Neuron (in vitro differentiated cells): ENCODE measurements around the gene RNF182.

Experiments
- H2AFZ ChIP-seq: one replicate; pipeline ENCODE4 v1.6.1; 2013; ENCODE audit warnings: low read depth, mild to moderate bottlenecking, inconsistent platforms, low read length, moderate library complexity
- H3K27me3 ChIP-seq: one replicate; pipeline ENCODE4 v1.6.1; 2013; ENCODE audit warnings: low read length; ENCODE audit not compliant: insufficient read depth
- H3K36me3 ChIP-seq: one replicate; pipeline ENCODE4 v1.6.1; 2013; ENCODE audit warnings: low read length; ENCODE audit not compliant: insufficient read depth
- H3K4me1 ChIP-seq: one replicate; pipeline ENCODE4 v1.6.1; 2013; ENCODE audit warnings: low read length; ENCODE audit not compliant: insufficient read depth
- H3K4me3 ChIP-seq: 2 replicates; pipeline ENCODE4 v1.5.1; 2013; ENCODE audit warnings: mild to moderate bottlenecking, low read length, moderate library complexity
- H3K9me3 ChIP-seq: one replicate; pipeline ENCODE4 v1.6.1; 2013; ENCODE audit warnings: low read length

RNF182 gene

DNA sequence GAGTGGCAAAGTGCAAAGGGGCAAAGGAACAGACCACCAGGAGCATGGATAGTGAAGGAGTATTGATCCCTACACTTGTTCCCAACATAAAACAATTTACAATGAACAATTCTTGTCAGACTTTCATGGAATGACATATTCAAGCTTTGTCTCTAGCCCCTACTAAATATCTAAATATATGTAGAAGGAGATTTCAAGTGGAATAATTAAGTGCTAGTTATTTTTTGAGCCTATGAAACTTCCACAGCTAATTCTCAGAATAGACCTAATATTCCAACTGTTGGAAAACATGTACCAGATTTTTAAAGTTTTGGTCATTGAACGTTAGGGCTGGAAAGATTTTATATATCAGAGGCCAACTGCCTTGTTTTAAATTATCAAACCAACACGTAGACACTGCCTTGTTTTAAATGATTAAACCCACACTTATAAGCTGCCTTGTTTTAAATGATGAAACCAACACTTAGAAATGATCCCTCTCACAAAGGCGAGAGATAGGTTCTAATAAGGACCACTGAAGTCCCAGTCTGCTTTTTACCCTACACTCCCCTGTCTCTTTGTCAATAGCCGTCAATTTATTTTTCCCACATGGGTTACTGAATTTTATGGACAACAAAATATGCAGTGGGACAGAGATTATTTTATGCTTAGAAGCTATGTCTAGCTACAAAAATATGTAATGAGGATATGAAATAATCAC is 62.1 kb downstream of the RNF182 start:
- Histone ChIP-seq H3K4me3 (no peak overlapping the region), H3K36me3 (no peaks in the 10 kb centered on the region), H3K9me3 (no peaks in the 10 kb centered on the region), H3K27me3 (no peaks in the 10 kb centered on the region), H2AFZ (no peak overlapping the region), H3K4me1 (no peaks in the 10 kb centered on the region)

DNA sequence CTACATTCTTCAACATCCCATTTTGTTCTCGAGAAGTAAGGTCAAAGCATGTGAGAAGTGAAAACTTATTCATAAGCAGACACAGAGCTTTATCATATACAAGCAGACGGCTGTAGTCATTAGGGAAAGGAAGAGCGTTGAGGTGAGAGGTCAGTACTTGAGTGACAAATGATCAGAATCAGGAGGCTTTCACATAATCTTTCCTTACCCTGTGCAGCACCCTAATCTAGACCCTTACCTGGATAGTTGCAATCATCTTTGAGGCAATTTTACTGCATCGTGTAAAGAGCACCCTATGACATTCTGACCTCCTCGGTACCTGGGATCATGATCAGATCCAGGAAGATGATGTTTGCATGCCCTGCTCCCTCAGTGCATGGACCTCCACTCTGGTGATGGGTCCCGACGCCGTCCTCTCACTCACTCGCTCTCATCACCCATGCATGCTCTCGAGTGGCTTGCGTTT is 62.7 kb downstream of the RNF182 start:
- no peaks in the 10 kb centered on the region for H3K4me1 ChIP-seq
- H3K27me3 ChIP-seq, result no peaks in the 10 kb centered on the region
- H2AFZ ChIP-seq, result no peak overlapping the region
- no peaks in the 10 kb centered on the region for H3K36me3 ChIP-seq
- H3K9me3 ChIP-seq, result no peaks in the 10 kb centered on the region
- H3K4me3 ChIP-seq, result no peak overlapping the region

DNA sequence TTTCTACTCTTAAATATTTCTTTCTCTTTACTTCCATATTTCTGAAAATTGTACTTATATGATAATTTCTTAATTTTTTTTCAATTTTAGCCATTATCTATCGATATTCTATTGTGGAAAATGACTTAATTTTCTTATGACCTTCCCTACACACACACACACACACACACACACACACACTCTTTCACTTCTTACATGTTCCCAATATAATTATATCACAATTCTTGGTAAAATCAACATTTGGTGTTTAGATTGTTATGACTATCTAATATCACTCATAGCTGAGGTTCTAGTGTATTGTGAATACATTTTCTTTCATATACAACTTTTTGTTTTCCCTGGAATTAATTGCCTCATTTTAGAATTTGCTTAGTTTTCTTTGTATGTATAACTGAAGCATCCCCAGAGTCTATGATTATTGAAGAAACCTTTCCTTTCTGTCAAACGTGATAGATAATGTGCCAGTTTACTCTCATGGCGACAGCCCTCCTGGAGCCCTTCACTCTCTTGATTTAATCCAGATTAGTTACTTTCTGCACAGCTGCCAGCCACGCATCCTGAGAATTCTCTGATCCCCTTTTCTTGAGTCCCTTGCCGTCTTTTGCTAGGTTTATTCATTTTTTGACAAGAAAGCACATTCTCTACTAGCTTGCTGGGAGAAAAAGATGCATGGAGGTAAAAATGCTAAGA is 63.4 kb downstream of the RNF182 start:
- no peaks in the 10 kb centered on the region for H3K36me3 ChIP-seq
- no peaks in the 10 kb centered on the region for H3K4me1 ChIP-seq
- no peaks in the 10 kb centered on the region for H3K9me3 ChIP-seq
- no peaks in the 10 kb centered on the region for H3K27me3 ChIP-seq
- no peak overlapping the region for H2AFZ ChIP-seq
- H3K4me3 ChIP-seq, result no peak overlapping the region

DNA sequence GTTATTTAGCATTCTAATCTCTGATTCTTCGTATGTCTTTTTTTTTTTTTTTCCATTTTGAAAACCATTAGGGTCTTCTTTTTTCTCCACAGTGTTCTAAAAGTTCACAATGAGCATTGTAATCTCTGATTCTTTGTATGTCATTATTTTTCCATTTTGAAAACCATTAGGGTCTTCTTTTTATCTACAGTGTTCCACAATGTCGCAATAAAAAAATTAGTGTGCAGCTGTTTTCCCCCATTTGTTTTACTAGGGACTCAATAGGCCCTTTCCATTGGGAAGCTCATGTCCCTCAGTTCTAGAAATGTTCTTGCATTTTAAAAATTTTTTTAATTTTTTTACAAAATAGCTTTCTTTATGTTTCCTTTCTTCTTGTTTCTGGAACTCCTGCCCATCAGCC is 64.2 kb downstream of the RNF182 start:
- Histone ChIP-seq H3K4me1 (no peaks in the 10 kb centered on the region), H3K36me3 (no peaks in the 10 kb centered on the region), H3K9me3 (no peaks in the 10 kb centered on the region), H2AFZ (no peak overlapping the region), H3K27me3 (no peaks in the 10 kb centered on the region), H3K4me3 (no peak overlapping the region)

DNA sequence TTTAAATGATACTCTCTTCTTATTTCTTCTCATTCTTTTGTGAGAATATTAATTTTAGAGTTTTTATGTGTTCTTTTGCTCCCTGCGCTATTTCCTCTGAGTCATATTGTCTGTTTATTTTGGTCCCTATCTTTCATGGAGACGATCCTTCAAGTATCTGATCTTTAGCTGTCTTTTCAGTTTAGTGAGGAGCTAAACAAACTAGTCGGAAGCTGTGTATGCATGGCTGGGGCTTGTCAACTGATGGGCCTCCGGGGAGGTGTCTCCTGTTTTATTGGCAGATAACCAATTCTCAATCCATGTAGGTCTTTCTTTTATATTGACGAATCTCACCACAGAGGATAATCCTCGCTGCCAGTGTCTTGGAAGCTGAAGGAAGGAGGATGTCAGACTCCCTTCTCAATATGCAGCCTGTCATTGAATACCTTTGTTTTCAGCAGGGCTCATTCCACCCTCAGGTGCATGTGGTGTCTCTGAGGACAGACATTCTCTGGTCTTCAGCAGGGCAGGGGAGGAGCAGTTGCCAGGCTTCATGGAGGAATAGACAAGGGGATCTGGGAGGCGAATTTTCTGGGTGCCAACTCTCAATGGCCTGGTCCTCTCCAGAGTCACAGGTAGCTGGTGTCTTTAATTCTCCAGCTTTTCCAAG is 64.9 kb downstream of the RNF182 start:
- no peak overlapping the region for H2AFZ ChIP-seq
- H3K9me3 ChIP-seq, result no peaks in the 10 kb centered on the region
- no peaks in the 10 kb centered on the region for H3K27me3 ChIP-seq
- no peak overlapping the region for H3K4me3 ChIP-seq
- no peaks in the 10 kb centered on the region for H3K36me3 ChIP-seq
- no peaks in the 10 kb centered on the region for H3K4me1 ChIP-seq

DNA sequence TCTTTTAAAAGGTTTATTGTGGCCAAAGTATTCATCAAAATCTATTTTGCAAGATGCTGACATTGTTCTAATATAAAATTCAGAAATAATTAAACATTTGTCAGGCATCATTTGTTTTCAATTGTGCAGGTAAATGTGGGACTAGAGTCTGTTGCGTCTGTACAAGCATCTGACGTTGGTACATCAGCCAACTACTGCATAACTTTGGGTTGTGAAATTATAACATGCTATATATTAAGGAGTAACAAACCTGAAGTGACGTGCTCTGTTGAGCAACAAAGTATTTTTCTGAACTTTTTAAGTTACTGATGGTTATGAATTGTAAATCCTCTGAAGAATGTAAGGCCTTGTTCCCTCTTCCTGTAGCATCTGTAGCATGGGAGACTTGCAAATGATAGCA is 66.0 kb downstream of the RNF182 start:
- Histone ChIP-seq H3K4me1 (no peaks in the 10 kb centered on the region), H3K9me3 (no peaks in the 10 kb centered on the region), H3K36me3 (no peaks in the 10 kb centered on the region), H3K27me3 (no peaks in the 10 kb centered on the region), H2AFZ (no peak overlapping the region), H3K4me3 (no peak overlapping the region)

DNA sequence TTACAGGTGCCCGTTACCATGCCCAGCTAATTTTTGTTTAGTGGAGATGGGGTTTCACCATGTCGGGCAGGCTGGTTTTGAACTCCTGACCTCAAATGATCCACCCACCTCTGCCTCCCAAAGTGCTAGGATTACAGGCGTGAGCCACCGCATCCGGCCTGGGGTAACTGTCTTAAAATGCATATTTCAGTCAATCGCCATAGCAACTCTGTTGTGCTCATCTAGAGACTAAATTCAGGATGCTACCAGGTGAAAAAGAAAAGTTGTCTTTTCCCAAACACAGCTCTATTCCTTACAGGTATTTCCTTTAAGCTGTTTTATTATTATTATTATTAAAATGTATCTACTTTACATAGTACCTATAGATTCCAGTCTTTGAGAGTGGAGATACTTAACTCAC is 66.6 kb downstream of the RNF182 start:
- H3K4me1 ChIP-seq, result no peaks in the 10 kb centered on the region
- no peak overlapping the region for H3K4me3 ChIP-seq
- no peak overlapping the region for H2AFZ ChIP-seq
- H3K27me3 ChIP-seq, result no peaks in the 10 kb centered on the region
- no peaks in the 10 kb centered on the region for H3K9me3 ChIP-seq
- no peaks in the 10 kb centered on the region for H3K36me3 ChIP-seq

DNA sequence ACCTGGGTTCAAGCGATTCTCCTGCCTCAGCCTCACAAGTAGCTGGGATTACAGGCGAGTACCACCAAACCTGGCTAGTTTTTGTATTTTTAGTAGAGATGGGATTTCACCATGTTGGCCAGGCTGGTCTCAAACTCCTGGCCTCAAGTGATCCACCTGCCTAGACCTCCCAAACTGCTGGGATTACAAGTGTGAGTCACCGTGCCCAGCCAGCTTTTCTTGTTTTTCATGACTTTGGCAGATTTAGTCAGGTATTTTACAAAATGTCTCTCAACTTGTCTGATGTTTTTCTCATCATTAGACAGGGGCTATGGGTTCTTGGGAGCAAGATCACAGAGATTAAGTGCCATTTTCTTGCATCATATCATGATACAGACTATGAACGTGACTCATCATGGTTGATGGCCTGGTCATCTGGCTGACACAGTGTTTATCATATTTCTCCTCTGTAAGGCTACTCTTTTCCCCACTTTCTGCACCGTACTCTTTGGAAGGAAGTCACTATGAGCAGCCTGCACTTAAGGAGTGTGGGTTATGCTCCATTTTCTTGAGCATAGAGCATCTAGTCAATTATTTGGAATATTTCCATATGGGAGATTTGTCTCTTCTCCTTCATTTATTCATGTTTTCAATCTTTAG is 67.8 kb downstream of the RNF182 start:
- Histone ChIP-seq H2AFZ (no peak overlapping the region), H3K4me1 (no peaks in the 10 kb centered on the region), H3K4me3 (no peak overlapping the region), H3K36me3 (no peaks in the 10 kb centered on the region), H3K9me3 (no peaks in the 10 kb centered on the region), H3K27me3 (no peaks in the 10 kb centered on the region)

DNA sequence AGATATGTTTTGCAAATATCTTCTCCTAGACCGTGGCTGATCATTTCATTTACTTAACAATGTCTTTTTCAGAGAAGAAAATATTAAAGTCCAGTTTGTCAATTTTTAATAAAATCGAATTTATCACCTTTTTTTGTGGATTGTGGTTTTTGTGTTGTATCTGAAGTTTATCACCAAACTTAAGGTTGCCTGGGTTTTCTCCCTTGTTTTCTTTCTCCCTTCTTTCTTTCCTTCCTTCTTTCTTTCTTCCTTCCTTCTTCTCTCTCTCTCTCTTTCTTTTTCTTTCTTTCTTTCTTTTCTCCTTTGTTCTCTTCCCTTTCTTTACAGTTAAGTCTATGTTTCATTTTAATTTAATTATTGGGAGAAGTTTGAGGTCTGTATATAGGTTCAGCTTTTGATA is 68.7 kb downstream of the RNF182 start:
- no peak overlapping the region for H3K4me3 ChIP-seq
- no peaks in the 10 kb centered on the region for H3K36me3 ChIP-seq
- no peaks in the 10 kb centered on the region for H3K4me1 ChIP-seq
- H2AFZ ChIP-seq, result no peak overlapping the region
- no peaks in the 10 kb centered on the region for H3K27me3 ChIP-seq
- no peaks in the 10 kb centered on the region for H3K9me3 ChIP-seq

DNA sequence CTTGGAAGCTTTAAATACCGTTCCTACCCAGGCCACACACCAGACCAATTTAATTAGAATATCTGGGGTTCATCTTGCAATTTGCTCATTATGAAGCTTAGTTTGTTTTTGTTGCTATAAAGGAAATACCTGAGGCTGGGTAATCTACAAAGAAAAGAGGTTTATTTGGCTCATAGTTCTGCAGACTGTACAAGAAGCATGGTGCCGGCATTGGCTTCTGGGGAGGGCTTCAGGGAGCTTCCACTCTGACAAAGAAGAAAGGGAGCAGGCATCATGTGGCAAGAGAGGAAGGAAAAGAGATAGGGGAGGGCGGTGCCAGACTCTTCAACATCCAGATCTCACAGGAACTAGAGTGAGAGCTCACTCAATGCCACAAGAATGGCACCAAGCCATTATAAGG is 73.6 kb downstream of the RNF182 start:
- Histone ChIP-seq H3K36me3 (no peaks in the 10 kb centered on the region), H3K4me3 (no peak overlapping the region), H2AFZ (no peak overlapping the region), H3K9me3 (no peaks in the 10 kb centered on the region), H3K27me3 (no peaks in the 10 kb centered on the region), H3K4me1 (peaks cover 2% of the 10 kb centered on the region)

DNA sequence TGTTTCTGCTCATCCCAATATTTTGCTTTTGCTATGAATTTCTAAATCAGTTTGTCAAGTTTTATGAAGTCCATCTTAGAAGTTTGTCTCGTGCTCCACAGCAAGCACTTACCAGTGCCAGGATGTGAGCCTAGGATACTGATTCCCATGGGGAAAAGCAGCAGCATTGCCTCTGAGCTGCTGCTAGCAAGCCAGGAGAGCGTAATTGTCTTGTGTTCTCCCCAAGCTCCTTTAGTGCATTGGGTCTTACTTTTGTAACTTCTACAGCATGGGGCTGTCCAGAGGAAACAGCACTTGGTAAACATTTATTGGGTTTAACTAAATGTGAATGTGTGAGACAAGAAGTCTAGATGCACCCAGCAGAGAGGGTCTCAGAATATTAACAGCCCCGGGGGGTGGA is 76.1 kb downstream of the RNF182 start:
- H3K4me3 ChIP-seq, result no peak overlapping the region

DNA sequence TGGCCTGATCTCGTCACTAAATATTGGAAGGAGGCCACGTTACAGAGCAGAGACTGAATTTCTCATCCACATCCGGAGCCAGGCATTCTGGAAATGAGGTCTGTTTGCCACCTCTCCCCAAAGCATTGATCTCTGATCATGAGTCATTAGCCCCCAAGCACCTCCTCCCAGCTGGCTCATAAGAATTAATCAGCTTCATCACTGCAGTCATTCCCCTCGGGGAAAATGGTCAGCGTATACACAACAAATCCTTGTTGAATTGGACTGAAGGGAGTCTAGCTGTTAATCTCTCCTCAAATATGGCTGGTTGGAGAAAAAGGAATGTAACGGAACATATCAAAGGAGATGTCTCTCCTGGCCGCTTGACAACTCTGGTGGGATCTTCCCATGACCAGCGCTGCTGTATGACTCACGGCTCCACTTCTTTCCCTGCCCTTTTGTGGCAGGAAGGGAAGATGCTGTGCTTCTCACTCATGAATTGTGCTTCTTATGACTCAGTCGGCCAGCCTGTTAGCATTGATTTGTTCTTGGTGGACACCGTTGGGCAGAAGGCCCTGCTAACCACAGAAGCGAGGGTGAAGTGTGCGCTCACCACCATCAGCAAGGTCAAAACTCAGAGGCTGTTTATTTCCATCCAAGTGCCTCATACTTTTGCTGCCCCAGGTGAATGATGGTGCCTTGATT is 76.7 kb downstream of the RNF182 start:
- Histone ChIP-seq H3K4me3 (no peak overlapping the region), H3K36me3 (no peaks in the 10 kb centered on the region), H3K27me3 (no peaks in the 10 kb centered on the region), H3K9me3 (no peaks in the 10 kb centered on the region), H2AFZ (no peak overlapping the region), H3K4me1 (peaks cover 2% of the 10 kb centered on the region)

More for the DNA sequence above, 76.1 kb downstream of the RNF182 start:
- Histone ChIP-seq H3K4me1 (peaks cover 2% of the 10 kb centered on the region), H3K36me3 (no peaks in the 10 kb centered on the region), H3K27me3 (no peaks in the 10 kb centered on the region), H3K9me3 (no peaks in the 10 kb centered on the region), H2AFZ (no peak overlapping the region)
